AG10803 (cell line): ENCODE results near the gene CAVIN1.

ENCODE experiments used
- DNase-seq: peaks from one replicate; pipeline ENCODE4 v3.0.0; 2010; ENCODE audit warnings: low read depth
- H3K4me3 ChIP-seq: 2 replicates; pipeline ENCODE4 v1.5.1; 2011; ENCODE audit warnings: mild to moderate bottlenecking, low read length, control low read depth
- TF ChIP-seq, protein P1 (sequence below): conservative IDR thresholded peaks from 2 replicates; pipeline ENCODE4 v1.5.1; 2011; ENCODE audit warnings: mild to moderate bottlenecking, low read length, control low read depth, inconsistent platforms

The CAVIN1 gene

GRCh38 chr17:42407289-42407836, 15.7 kb downstream of the CAVIN1 start:
- H3K4me3 ChIP-seq, result no peak overlapping the region
- DNase-seq, result peak; percentile 75
- TF ChIP-seq, protein P1, sequence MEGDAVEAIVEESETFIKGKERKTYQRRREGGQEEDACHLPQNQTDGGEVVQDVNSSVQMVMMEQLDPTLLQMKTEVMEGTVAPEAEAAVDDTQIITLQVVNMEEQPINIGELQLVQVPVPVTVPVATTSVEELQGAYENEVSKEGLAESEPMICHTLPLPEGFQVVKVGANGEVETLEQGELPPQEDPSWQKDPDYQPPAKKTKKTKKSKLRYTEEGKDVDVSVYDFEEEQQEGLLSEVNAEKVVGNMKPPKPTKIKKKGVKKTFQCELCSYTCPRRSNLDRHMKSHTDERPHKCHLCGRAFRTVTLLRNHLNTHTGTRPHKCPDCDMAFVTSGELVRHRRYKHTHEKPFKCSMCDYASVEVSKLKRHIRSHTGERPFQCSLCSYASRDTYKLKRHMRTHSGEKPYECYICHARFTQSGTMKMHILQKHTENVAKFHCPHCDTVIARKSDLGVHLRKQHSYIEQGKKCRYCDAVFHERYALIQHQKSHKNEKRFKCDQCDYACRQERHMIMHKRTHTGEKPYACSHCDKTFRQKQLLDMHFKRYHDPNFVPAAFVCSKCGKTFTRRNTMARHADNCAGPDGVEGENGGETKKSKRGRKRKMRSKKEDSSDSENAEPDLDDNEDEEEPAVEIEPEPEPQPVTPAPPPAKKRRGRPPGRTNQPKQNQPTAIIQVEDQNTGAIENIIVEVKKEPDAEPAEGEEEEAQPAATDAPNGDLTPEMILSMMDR, result no peak

GRCh38 chr17:42406615-42407288, 16.3 kb downstream of the CAVIN1 start:
- H3K4me3 ChIP-seq, result no peak overlapping the region
- TF ChIP-seq, protein P1, result no peak

DNA sequence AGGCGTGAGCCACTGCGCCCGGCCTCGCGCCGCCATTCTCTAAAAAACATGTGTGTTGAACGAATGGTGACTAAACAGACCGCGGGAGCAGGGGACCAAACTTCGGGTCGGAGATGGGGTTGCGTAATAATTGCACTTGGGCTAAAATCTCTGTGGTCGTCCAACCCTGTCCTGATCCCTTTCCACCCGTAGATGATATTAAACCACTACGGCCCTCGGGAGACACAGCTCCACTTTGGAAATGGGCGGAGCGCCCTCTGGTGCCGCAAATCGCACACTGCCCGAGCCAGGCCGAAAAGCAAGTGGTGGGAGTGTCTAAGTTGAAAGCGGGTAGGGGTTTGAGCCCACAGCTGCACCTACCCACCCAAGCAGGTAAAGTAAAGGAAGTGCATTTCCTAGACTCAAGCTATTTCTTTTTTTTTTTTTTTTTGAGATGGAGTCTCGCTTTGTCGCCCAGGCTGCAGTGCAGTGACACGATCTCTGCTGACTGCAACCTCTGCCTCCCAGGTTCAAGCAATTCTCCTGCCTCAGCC, 17.0 kb downstream of the CAVIN1 start:
- DNase-seq, result peak; percentile 84
- no peak overlapping the region for H3K4me3 ChIP-seq
- TF ChIP-seq, protein P1, result peak; percentile 81

More at GRCh38 chr17:42406615-42407288, 16.3 kb downstream of the CAVIN1 start:
- DNase-seq, result no peak

DNA sequence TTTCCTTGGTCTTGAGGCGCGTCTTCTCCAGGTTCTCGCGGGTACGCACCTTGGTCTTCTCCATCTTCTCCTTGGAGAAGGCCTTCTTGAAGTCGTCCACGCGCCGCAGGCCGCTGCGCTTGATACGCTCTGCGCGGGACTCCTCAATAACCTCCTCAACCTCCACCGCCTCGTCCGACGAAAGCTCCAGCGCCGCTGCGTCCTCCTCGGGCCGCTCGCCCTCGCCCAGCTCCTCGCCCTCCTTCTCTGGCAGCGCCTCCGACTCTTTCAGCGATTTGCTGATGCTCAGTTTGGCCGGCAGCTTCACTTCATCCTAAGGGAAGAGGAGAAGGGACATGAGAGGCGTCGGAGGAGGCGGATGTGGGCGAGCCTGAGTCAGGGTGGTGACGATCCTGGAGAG, 18.0 kb downstream of the CAVIN1 start:
- DNase-seq, result no peak
- TF ChIP-seq, protein P1, result no peak
- no peak overlapping the region for H3K4me3 ChIP-seq

DNA sequence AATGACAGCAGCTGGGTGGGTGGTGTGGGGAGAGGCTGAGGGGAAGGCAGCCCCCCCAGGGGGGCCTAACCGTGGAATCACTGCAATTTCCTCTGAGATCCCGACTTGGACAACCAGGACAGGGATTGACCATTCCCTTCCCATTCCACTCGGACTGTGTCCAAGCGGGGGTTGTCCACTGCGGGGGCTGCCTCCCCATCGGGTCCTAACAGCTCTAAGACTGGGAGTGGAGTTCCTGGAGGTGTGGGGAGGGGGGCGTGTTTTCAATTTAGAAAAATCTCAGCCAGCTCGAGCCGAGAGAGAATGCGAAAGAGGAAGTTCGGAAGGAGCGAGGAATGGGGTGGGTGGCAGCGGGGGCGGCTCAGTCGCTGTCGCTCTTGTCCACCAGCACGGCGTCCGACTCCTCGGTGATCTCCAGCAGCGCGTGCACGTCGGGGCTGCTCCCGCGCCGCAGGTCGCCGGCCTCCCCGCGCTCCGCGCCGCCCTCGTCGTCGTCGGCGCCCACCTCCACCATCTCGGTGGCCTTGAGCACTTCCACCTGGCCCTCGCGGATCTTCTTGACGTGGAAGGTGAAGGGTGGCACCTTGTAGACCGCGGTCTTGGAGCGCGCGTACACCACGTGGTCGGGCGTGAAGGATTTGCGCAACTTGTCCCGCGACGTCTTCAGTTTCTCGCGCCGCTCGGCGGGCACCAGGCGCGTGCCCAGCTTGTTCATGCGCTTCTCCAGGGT, 18.6 kb downstream of the CAVIN1 start:
- H3K4me3 ChIP-seq, result no peak overlapping the region
- TF ChIP-seq, protein P1, result no peak
- DNase-seq, result no peak

DNA sequence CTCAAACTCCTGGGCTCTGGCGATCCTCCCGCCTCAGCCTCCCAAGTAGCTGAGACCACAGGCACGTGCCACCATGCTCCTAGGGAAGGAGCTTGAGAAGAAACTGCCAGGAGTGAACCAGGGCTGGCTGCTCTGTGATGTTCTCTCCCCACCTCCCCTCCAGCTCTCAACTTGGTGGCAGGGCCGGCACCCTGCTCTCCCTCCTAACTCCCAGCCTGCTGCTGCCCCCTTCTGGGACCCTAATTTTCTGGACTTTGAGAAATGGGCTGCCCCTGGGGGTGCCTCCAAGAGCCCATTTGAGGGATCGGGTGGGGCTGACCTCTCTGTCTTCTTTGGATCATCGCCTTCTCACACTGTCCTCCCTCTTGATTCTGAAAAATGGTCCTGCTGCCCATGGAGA, 19.9 kb downstream of the CAVIN1 start:
- DNase-seq, result no peak
- TF ChIP-seq, protein P1, result no peak
- no peak overlapping the region for H3K4me3 ChIP-seq
